ENCODE measurements around the gene COX18. TPM values are rescaled to one million over a fixed set of nuclear protein-coding genes. Genes with fewer than 3 reads are reported as not detected.

Gene COX18
- total RNA-seq, 1 experiment from 2014 or later = 26.9 TPM

DNA sequence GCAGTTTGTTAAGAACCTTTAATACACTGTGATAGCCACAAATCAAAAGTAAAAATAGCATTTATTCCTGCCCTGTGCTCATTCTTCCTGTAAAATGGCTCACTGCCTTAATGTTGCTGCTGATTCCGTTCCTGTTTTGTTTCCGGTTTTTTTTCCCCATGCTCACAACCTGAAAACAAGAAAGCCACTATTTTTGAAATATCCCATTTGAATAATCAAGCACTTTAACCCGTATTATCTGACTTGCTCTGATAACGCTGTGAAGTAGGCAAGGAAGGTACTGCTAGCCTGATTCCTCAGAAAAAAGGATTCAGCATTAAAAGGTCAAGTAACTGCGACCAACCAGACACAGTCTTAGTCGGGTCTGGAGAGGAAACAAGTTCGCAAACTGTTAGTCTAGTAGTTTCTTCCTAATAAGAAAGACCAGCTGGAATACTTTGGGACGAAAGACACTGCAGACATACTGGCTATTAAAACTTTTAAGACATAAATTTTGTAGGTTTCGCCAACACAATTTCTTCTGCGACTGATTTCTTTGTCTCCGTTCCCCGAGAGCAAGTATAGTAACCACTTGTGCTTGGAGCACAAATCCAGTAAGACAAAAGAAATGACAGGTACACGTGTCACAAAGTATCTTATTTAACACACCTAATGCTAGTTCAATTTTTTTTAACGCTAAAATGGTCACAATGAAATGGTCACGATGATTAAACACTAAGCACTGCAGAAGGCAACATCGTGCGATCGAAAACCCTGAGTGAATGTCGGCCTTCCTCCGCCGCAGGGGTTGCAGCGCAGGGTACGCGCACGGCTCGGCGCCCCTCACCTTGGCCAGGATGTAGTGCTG is 802 bp downstream of the COX18 start:
- DNase-seq (ENCODE audit: low spot score) (no peak), ATAC-seq (peak; percentile 1; the same call in 1 of the 2 replicates)
- Mint-ChIP-seq H3K27ac (peak overlapping the region; percentile 99), H3K4me3 (peak overlapping the region; percentile 88), H3K36me3 (peaks cover 10% of the 10 kb centered on the region; the same call in 1 of the 2 replicates), H3K4me1 (peaks cover 8% of the 10 kb centered on the region), H3K9me3 (no peaks in the 10 kb centered on the region), H3K27me3 (ENCODE audit: low read depth) (no peaks in the 10 kb centered on the region)
- POLR2A ChIA-PET = no interaction called here
- CTCF ChIA-PET = no interaction called here
- TF ChIP-seq, protein P1, sequence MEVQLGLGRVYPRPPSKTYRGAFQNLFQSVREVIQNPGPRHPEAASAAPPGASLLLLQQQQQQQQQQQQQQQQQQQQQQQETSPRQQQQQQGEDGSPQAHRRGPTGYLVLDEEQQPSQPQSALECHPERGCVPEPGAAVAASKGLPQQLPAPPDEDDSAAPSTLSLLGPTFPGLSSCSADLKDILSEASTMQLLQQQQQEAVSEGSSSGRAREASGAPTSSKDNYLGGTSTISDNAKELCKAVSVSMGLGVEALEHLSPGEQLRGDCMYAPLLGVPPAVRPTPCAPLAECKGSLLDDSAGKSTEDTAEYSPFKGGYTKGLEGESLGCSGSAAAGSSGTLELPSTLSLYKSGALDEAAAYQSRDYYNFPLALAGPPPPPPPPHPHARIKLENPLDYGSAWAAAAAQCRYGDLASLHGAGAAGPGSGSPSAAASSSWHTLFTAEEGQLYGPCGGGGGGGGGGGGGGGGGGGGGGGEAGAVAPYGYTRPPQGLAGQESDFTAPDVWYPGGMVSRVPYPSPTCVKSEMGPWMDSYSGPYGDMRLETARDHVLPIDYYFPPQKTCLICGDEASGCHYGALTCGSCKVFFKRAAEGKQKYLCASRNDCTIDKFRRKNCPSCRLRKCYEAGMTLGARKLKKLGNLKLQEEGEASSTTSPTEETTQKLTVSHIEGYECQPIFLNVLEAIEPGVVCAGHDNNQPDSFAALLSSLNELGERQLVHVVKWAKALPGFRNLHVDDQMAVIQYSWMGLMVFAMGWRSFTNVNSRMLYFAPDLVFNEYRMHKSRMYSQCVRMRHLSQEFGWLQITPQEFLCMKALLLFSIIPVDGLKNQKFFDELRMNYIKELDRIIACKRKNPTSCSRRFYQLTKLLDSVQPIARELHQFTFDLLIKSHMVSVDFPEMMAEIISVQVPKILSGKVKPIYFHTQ (CRISPR knock-in tag; IDR thresholded peaks at IDR 0.05) = no peak
- TF ChIP-seq, protein P2, sequence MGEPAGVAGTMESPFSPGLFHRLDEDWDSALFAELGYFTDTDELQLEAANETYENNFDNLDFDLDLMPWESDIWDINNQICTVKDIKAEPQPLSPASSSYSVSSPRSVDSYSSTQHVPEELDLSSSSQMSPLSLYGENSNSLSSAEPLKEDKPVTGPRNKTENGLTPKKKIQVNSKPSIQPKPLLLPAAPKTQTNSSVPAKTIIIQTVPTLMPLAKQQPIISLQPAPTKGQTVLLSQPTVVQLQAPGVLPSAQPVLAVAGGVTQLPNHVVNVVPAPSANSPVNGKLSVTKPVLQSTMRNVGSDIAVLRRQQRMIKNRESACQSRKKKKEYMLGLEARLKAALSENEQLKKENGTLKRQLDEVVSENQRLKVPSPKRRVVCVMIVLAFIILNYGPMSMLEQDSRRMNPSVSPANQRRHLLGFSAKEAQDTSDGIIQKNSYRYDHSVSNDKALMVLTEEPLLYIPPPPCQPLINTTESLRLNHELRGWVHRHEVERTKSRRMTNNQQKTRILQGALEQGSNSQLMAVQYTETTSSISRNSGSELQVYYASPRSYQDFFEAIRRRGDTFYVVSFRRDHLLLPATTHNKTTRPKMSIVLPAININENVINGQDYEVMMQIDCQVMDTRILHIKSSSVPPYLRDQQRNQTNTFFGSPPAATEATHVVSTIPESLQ (CRISPR knock-in tag; IDR thresholded peaks at IDR 0.05) = no peak
- no peak for TF ChIP-seq FOXP1 (CRISPR knock-in tag; IDR thresholded peaks at IDR 0.05; ENCODE audit: borderline replicate concordance)
- TF ChIP-seq, protein P3, sequence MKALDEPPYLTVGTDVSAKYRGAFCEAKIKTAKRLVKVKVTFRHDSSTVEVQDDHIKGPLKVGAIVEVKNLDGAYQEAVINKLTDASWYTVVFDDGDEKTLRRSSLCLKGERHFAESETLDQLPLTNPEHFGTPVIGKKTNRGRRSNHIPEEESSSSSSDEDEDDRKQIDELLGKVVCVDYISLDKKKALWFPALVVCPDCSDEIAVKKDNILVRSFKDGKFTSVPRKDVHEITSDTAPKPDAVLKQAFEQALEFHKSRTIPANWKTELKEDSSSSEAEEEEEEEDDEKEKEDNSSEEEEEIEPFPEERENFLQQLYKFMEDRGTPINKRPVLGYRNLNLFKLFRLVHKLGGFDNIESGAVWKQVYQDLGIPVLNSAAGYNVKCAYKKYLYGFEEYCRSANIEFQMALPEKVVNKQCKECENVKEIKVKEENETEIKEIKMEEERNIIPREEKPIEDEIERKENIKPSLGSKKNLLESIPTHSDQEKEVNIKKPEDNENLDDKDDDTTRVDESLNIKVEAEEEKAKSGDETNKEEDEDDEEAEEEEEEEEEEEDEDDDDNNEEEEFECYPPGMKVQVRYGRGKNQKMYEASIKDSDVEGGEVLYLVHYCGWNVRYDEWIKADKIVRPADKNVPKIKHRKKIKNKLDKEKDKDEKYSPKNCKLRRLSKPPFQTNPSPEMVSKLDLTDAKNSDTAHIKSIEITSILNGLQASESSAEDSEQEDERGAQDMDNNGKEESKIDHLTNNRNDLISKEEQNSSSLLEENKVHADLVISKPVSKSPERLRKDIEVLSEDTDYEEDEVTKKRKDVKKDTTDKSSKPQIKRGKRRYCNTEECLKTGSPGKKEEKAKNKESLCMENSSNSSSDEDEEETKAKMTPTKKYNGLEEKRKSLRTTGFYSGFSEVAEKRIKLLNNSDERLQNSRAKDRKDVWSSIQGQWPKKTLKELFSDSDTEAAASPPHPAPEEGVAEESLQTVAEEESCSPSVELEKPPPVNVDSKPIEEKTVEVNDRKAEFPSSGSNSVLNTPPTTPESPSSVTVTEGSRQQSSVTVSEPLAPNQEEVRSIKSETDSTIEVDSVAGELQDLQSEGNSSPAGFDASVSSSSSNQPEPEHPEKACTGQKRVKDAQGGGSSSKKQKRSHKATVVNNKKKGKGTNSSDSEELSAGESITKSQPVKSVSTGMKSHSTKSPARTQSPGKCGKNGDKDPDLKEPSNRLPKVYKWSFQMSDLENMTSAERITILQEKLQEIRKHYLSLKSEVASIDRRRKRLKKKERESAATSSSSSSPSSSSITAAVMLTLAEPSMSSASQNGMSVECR (CRISPR knock-in tag; IDR thresholded peaks at IDR 0.05; ENCODE audit: borderline replicate concordance) = no peak

DNA sequence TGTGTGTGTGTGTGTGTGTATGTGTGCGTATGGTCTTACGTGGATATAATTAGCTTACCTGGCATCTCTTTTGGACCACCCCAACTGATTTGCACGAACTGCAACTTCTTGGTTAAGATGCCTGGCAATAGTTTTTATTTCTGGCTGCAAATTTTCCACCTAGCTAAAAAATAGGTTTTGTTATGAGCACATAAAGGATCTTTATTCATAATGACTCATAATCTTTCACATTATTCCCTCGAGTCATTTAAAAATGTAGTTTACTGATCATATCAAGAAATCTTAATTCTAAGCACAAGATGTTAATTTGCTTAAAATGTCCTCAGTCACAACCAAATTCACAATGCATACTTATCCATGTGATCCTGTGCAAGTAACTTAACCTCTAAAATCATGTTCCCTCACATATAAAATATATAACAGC is 1.5 kb downstream of the COX18 start:
- POLR2A ChIA-PET = no interaction called here

More for the DNA sequence above, 1.5 kb downstream of the COX18 start:
- TF ChIP-seq, protein P4, sequence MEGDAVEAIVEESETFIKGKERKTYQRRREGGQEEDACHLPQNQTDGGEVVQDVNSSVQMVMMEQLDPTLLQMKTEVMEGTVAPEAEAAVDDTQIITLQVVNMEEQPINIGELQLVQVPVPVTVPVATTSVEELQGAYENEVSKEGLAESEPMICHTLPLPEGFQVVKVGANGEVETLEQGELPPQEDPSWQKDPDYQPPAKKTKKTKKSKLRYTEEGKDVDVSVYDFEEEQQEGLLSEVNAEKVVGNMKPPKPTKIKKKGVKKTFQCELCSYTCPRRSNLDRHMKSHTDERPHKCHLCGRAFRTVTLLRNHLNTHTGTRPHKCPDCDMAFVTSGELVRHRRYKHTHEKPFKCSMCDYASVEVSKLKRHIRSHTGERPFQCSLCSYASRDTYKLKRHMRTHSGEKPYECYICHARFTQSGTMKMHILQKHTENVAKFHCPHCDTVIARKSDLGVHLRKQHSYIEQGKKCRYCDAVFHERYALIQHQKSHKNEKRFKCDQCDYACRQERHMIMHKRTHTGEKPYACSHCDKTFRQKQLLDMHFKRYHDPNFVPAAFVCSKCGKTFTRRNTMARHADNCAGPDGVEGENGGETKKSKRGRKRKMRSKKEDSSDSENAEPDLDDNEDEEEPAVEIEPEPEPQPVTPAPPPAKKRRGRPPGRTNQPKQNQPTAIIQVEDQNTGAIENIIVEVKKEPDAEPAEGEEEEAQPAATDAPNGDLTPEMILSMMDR (IDR thresholded peaks at IDR 0.05) = no peak
- TF ChIP-seq MYBL2 (CRISPR knock-in tag; IDR thresholded peaks at IDR 0.05) = no peak
- no peak for TF ChIP-seq NFATC4 (CRISPR knock-in tag; IDR thresholded peaks at IDR 0.05)
- no peak for TF ChIP-seq NFE2L1 (CRISPR knock-in tag; IDR thresholded peaks at IDR 0.05)
- TF ChIP-seq CREB1 (CRISPR knock-in tag; IDR thresholded peaks at IDR 0.05) = no peak
- TF ChIP-seq, protein P5, sequence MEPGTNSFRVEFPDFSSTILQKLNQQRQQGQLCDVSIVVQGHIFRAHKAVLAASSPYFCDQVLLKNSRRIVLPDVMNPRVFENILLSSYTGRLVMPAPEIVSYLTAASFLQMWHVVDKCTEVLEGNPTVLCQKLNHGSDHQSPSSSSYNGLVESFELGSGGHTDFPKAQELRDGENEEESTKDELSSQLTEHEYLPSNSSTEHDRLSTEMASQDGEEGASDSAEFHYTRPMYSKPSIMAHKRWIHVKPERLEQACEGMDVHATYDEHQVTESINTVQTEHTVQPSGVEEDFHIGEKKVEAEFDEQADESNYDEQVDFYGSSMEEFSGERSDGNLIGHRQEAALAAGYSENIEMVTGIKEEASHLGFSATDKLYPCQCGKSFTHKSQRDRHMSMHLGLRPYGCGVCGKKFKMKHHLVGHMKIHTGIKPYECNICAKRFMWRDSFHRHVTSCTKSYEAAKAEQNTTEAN (CRISPR knock-in tag; IDR thresholded peaks at IDR 0.05) = no peak
- TF ChIP-seq, protein P6, sequence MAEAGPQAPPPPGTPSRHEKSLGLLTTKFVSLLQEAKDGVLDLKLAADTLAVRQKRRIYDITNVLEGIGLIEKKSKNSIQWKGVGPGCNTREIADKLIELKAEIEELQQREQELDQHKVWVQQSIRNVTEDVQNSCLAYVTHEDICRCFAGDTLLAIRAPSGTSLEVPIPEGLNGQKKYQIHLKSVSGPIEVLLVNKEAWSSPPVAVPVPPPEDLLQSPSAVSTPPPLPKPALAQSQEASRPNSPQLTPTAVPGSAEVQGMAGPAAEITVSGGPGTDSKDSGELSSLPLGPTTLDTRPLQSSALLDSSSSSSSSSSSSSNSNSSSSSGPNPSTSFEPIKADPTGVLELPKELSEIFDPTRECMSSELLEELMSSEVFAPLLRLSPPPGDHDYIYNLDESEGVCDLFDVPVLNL (CRISPR knock-in tag; IDR thresholded peaks at IDR 0.05; ENCODE audit: borderline replicate concordance, low read depth) = no peak
- no peak for TF ChIP-seq FOXP1 (CRISPR knock-in tag; IDR thresholded peaks at IDR 0.05; ENCODE audit: borderline replicate concordance)
- DNase-seq (ENCODE audit: low spot score) (no peak), ATAC-seq (no peak)
- peaks cover 8% of the 10 kb centered on the region for H3K4me1 Mint-ChIP-seq
- H3K36me3 Mint-ChIP-seq = peaks cover 13% of the 10 kb centered on the region; the same call in 1 of the 2 replicates
- peak overlapping the region; percentile 88 for H3K4me3 Mint-ChIP-seq
- H3K27ac Mint-ChIP-seq = peak overlapping the region; percentile 99; the same call in 1 of the 2 replicates
- H3K27me3 Mint-ChIP-seq (ENCODE audit: low read depth) = no peaks in the 10 kb centered on the region
- CTCF ChIA-PET = no interaction called here
- no peaks in the 10 kb centered on the region for H3K9me3 Mint-ChIP-seq

Data from WTC11 (cell line).